A673 (cell line): Measurements from ENCODE around the gene WBP1L. TPM values are rescaled to one million over a fixed set of nuclear protein-coding genes. Genes with fewer than 3 reads are reported as not detected.

Experiments
- BruUV-seq: library from RNA; stranded (reverse); fragments of 400-500 nt; replicated peaks from 2 replicates; lab custom pipeline; 2021; lab: Mats Ljungman, UMichigan
- CTCF ChIA-PET: fragments of 300-600 bp; sonication (Branson Sonifier 250); formaldehyde crosslinking; loops from one replicate; lab custom pipeline; 2022; ENCODE audit warnings: antibody characterized with exemption; lab: Charles Lee
- POLR2A ChIA-PET: fragments of 300-600 bp; sonication (Branson Sonifier 250); formaldehyde crosslinking; loops from one replicate; lab custom pipeline; 2022; ENCODE audit warnings: antibody characterized with exemption; ENCODE audit not compliant: low non-redundant PET; lab: Charles Lee
- DNase-seq: peaks from one replicate; pipeline ENCODE4 v3.0.0-alpha.2; 2015; ENCODE audit warnings: low spot score
- H3K27ac ChIP-seq: fragments of 200-600 bp; sonication (generic); 2 replicates; pipeline ENCODE4 v1.5.1; 2016; ENCODE audit warnings: mixed run types, low read depth, mild to moderate bottlenecking, mixed read lengths, antibody characterized with exemption, low read length; ENCODE audit not compliant: poor library complexity, severe bottlenecking
- H3K27me3 ChIP-seq: fragments of 200-600 bp; sonication (generic); replicated peaks from 2 replicates; pipeline ENCODE4 v1.6.1; 2017; ENCODE audit warnings: mixed run types, low read depth, mild to moderate bottlenecking, mixed read lengths, antibody characterized with exemption, low read length; ENCODE audit not compliant: insufficient read depth, poor library complexity
- H3K36me3 ChIP-seq: fragments of 200-600 bp; sonication (generic); 2 replicates; pipeline ENCODE4 v1.6.1; 2016; ENCODE audit warnings: mixed run types, mild to moderate bottlenecking, mixed read lengths, antibody characterized with exemption, low read length; ENCODE audit not compliant: insufficient read depth, poor library complexity, severe bottlenecking
- H3K4me1 ChIP-seq: fragments of 200-600 bp; sonication (generic); 2 replicates; pipeline ENCODE4 v1.6.1; 2017; ENCODE audit warnings: mixed run types, mild to moderate bottlenecking, mixed read lengths, antibody characterized with exemption, low read length; ENCODE audit not compliant: insufficient read depth, poor library complexity, severe bottlenecking
- H3K4me3 ChIP-seq: fragments of 200-600 bp; sonication (generic); 2 replicates; pipeline ENCODE4 v1.5.1; 2016; ENCODE audit warnings: low read depth, mixed run types, mild to moderate bottlenecking, mixed read lengths, low read length; ENCODE audit not compliant: poor library complexity, severe bottlenecking
- H3K9me3 ChIP-seq: fragments of 200-600 bp; sonication (generic); 2 replicates; pipeline ENCODE4 v1.6.1; 2016; ENCODE audit warnings: mixed run types, low read depth, mild to moderate bottlenecking, mixed read lengths, antibody characterized with exemption, low read length; ENCODE audit not compliant: poor library complexity, severe bottlenecking
- EZH2 ChIP-seq: fragments of 200-600 bp; sonication (generic); IDR thresholded peaks from 2 replicates; pipeline ENCODE4 v1.6.1; 2017; ENCODE audit warnings: borderline replicate concordance, low read depth, mild to moderate bottlenecking, mixed read lengths, antibody characterized with exemption, low read length; ENCODE audit not compliant: poor library complexity, severe bottlenecking
- intact Hi-C: fragments of 100-400 bp; cut with micrococcal nuclease; formaldehyde crosslinking; loops from one replicate; pipeline ENCODE4 v1.10.0; 2022; ENCODE audit not compliant: unreplicated experiment
- total RNA-seq: library from RNA; stranded (reverse); gene quantifications from 2 replicates; pipeline ENCODE4 v1.2.3, GENCODE V29; 2021
- TF ChIP-seq, protein P1 (sequence below): fragments of 300-800, 200-600 bp; sonication (generic); conservative IDR thresholded peaks from 2 replicates; pipeline ENCODE4 v1.5.1; 2017; ENCODE audit warnings: low read depth, mild to moderate bottlenecking, antibody characterized with exemption, low read length, moderate library complexity, mixed read lengths

WBP1L gene
- total RNA-seq, 1 experiment from 2014 or later: 20.3 TPM

GRCh38 chr10:102763037-102763607 lies 19.4 kb downstream of the WBP1L start:
- no peak overlapping the region for H3K27ac ChIP-seq
- no peak for DNase-seq
- H3K4me3 ChIP-seq: no peak overlapping the region
- peaks cover 5% of the 10 kb centered on the region for H3K9me3 ChIP-seq
- intact Hi-C loops: no loop called here
- BruUV-seq: no TSS peak
- CTCF ChIA-PET: interaction anchor here (0.5 kb wide), 1 partner anchor 13 kb away, joined by 3 read pairs; no protein-coding TSS in a partner anchor
- no peaks in the 10 kb centered on the region for H3K36me3 ChIP-seq
- H3K4me1 ChIP-seq: peaks cover 29% of the 10 kb centered on the region
- no peak for TF ChIP-seq EZH2
- TF ChIP-seq, protein P1, sequence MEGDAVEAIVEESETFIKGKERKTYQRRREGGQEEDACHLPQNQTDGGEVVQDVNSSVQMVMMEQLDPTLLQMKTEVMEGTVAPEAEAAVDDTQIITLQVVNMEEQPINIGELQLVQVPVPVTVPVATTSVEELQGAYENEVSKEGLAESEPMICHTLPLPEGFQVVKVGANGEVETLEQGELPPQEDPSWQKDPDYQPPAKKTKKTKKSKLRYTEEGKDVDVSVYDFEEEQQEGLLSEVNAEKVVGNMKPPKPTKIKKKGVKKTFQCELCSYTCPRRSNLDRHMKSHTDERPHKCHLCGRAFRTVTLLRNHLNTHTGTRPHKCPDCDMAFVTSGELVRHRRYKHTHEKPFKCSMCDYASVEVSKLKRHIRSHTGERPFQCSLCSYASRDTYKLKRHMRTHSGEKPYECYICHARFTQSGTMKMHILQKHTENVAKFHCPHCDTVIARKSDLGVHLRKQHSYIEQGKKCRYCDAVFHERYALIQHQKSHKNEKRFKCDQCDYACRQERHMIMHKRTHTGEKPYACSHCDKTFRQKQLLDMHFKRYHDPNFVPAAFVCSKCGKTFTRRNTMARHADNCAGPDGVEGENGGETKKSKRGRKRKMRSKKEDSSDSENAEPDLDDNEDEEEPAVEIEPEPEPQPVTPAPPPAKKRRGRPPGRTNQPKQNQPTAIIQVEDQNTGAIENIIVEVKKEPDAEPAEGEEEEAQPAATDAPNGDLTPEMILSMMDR: no peak
- no peaks in the 10 kb centered on the region for H3K27me3 ChIP-seq
- POLR2A ChIA-PET: no interaction called here

- Histone ChIP-seq H3K9me3 (peaks cover 3% of the 10 kb centered on the region), H3K4me1 (peaks cover 29% of the 10 kb centered on the region), H3K27ac (peak overlapping the region; percentile 56), H3K36me3 (no peaks in the 10 kb centered on the region), H3K4me3 (no peak overlapping the region), H3K27me3 (no peaks in the 10 kb centered on the region)
- intact Hi-C loops: no loop called here
- TF ChIP-seq EZH2: no peak
- TF ChIP-seq, protein P1: no peak
- ChIA-PET CTCF (no interaction called here), POLR2A (no interaction called here)
- peak; percentile 30 for DNase-seq
- no TSS peak for BruUV-seq
Measured at GRCh38 chr10:102764470-102765161, 20.9 kb downstream of the WBP1L start.

DNA sequence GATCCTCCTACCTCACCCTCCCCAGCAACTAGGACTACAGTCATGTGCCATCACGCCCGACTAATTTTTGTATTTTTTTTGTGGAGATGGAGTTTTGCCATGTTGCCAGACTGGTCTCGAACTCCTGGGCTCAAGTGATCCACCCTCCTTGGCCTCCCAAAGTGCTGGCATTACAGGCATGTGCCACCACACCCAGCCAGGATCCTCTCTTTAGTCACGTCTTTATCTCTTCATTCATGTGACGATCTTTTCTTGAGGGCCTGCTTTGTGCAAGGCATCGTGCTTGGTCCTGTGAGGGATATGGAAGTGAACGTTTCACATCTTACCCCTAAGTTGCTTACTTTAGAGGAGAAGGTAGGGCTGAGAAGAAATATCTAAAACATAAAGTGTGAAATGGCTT lies 21.6 kb downstream of the WBP1L start:
- POLR2A ChIA-PET: no interaction called here
- Histone ChIP-seq H3K4me3 (no peak overlapping the region), H3K27ac (peak overlapping the region; percentile 56), H3K9me3 (no peaks in the 10 kb centered on the region), H3K4me1 (peaks cover 29% of the 10 kb centered on the region), H3K36me3 (no peaks in the 10 kb centered on the region), H3K27me3 (no peaks in the 10 kb centered on the region)
- CTCF ChIA-PET: no interaction called here
- intact Hi-C loops: no loop called here
- no TSS peak for BruUV-seq
- DNase-seq: no peak
- TF ChIP-seq EZH2: no peak
- TF ChIP-seq, protein P1: no peak
